CD4-positive, alpha-beta T cell treated with Interferon gamma for 1 hour (primary cell): ENCODE measurements around the gene FAM78B.

Experiments used
- DNase-seq: peaks from one replicate; pipeline ENCODE4 v3.0.0-alpha.2; 2020

FAM78B gene

GRCh38 chr1:166114419-166114818 lies 52.4 kb downstream of the FAM78B start:
- no peak for DNase-seq

GRCh38 chr1:166113630-166114029 lies 53.2 kb downstream of the FAM78B start:
- no peak for DNase-seq

- DNase-seq, result no peak
Measured at GRCh38 chr1:166113031-166113430, 53.8 kb downstream of the FAM78B start.

- DNase-seq, result no peak
Measured at GRCh38 chr1:166112425-166112824, 54.4 kb downstream of the FAM78B start.

- DNase-seq, result no peak
Measured at GRCh38 chr1:166111430-166111829, 55.4 kb downstream of the FAM78B start.

- no peak for DNase-seq
Measured at GRCh38 chr1:166090244-166090643, 76.6 kb downstream of the FAM78B start.

- no peak for DNase-seq
Measured at GRCh38 chr1:166089804-166090203, 77.0 kb downstream of the FAM78B start.

- no peak for DNase-seq
Measured at GRCh38 chr1:166088572-166088955, 78.2 kb downstream of the FAM78B start.

- no peak for DNase-seq
Measured at GRCh38 chr1:166087734-166088571, 78.8 kb downstream of the FAM78B start.

GRCh38 chr1:166086113-166086883 lies 80.5 kb downstream of the FAM78B start:
- DNase-seq, result no peak

GRCh38 chr1:166084613-166085012 lies 82.2 kb downstream of the FAM78B start:
- no peak for DNase-seq

GRCh38 chr1:166083887-166084286 lies 82.9 kb downstream of the FAM78B start:
- DNase-seq, result no peak

GRCh38 chr1:166082601-166083000 lies 84.2 kb downstream of the FAM78B start:
- no peak for DNase-seq

GRCh38 chr1:166080967-166081870 lies 85.6 kb downstream of the FAM78B start:
- DNase-seq, result no peak

- no peak for DNase-seq
Measured at GRCh38 chr1:166080277-166080966, 86.4 kb downstream of the FAM78B start.

- no peak for DNase-seq
Measured at GRCh38 chr1:166079276-166079675, 87.5 kb downstream of the FAM78B start.

- no peak for DNase-seq
Measured at GRCh38 chr1:166073489-166073888, 93.3 kb downstream of the FAM78B start.

GRCh38 chr1:166069390-166069789 lies 97.4 kb downstream of the FAM78B start:
- no peak for DNase-seq

GRCh38 chr1:166066107-166066506 lies 100.7 kb downstream of the FAM78B start:
- no peak for DNase-seq

GRCh38 chr1:166064951-166065350 lies 101.8 kb downstream of the FAM78B start:
- no peak for DNase-seq

GRCh38 chr1:166064313-166064926 lies 102.4 kb downstream of the FAM78B start:
- no peak for DNase-seq

- DNase-seq, result no peak
Measured at GRCh38 chr1:166063701-166064100, 103.1 kb downstream of the FAM78B start.
